Memory B cell (primary cell): ENCODE data around the gene ACP3.
A peak's percentile ranks its signal among the peaks of the same experiment; 100 is the strongest.
"Not testable (repeated sequence)": the region's sequence is repeated elsewhere in the genome, so short reads cannot be mapped to it uniquely, and the experiment has no call there.

Source experiments
- ATAC-seq: fragments of 150-1000 bp; cut with Tn5 transposase; 2 replicates; pipeline ENCODE4 v1.10.0; 2021; ENCODE audit warnings: low read depth, mild to moderate bottlenecking, moderate library complexity
- DNase-seq, 2 donors: peaks; one replicate each; pipeline ENCODE4 v3.0.0; 2022; ENCODE audit warnings: low spot score in 2 of 2
- H3K27ac Mint-ChIP-seq: one replicate; pipeline ENCODE4 v1.8.0; 2022; ENCODE audit warnings: mild to moderate bottlenecking, moderate library complexity, mixed read lengths
- H3K27me3 Mint-ChIP-seq: one replicate; pipeline ENCODE4 v1.8.0; 2022; ENCODE audit warnings: mixed read lengths
- H3K36me3 Mint-ChIP-seq: one replicate; pipeline ENCODE4 v1.8.0; 2022; ENCODE audit warnings: mild to moderate bottlenecking, mixed read lengths
- H3K4me1 Mint-ChIP-seq: one replicate; pipeline ENCODE4 v1.8.0; 2022; ENCODE audit warnings: mixed read lengths
- H3K4me3 Mint-ChIP-seq: one replicate; pipeline ENCODE4 v1.8.0; 2022; ENCODE audit warnings: mild to moderate bottlenecking, moderate library complexity, mixed read lengths
- H3K9me3 Mint-ChIP-seq: one replicate; pipeline ENCODE4 v1.8.0; 2022; ENCODE audit warnings: mixed read lengths

The ACP3 gene

DNA sequence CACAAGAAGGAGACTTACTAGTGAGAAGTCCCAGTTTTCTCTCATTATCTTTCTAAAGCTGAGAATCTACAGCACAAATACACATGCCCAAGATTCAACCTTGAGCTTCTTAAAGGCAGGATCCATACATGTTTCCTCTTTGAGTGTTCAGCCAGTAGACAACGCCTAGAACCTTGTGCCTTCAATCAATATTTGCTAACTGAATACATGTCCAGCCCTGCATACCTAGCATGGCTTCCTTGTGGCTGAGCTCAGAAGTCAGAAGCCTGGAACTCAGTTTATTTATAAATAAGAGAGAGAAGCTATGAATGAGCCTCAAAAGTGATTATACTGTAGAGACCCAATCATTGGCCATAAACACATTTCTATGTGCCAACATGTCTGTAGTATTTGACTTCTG lies 43.5 kb downstream of the ACP3 start:
- no peak overlapping the region for H3K27ac Mint-ChIP-seq
- DNase-seq: no peak
- H3K9me3 Mint-ChIP-seq: no peaks in the 10 kb centered on the region
- no peak overlapping the region for H3K4me3 Mint-ChIP-seq
- H3K36me3 Mint-ChIP-seq: no peaks in the 10 kb centered on the region
- ATAC-seq: no peak
- no peaks in the 10 kb centered on the region for H3K4me1 Mint-ChIP-seq
- peaks cover 4% of the 10 kb centered on the region for H3K27me3 Mint-ChIP-seq

DNA sequence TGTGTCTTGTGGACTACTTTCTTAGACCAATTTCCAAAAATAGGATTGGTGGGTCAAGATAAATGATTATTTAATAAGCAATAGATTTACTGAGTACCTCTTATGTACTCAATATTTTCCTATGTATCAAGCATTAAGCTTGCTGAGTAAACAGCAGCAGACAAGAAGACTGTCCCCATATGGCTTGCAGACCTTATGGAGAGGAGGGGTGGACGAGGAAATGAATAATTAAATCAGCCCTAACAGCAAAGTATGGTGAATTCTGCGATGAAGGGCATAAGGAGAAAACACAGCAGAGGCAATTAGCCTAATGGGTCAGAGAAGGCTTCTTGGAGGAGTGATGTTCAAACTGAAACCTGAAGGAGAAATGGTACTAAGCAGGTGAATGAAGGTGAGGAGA lies 45.1 kb downstream of the ACP3 start:
- DNase-seq: no peak
- H3K27me3 Mint-ChIP-seq: peaks cover 4% of the 10 kb centered on the region
- no peak for ATAC-seq
- no peaks in the 10 kb centered on the region for H3K9me3 Mint-ChIP-seq
- no peaks in the 10 kb centered on the region for H3K36me3 Mint-ChIP-seq
- no peaks in the 10 kb centered on the region for H3K4me1 Mint-ChIP-seq
- no peak overlapping the region for H3K4me3 Mint-ChIP-seq
- H3K27ac Mint-ChIP-seq: no peak overlapping the region

- no peaks in the 10 kb centered on the region for H3K36me3 Mint-ChIP-seq
- H3K4me3 Mint-ChIP-seq: no peak overlapping the region
- DNase-seq: no peak
- no peaks in the 10 kb centered on the region for H3K4me1 Mint-ChIP-seq
- ATAC-seq: no peak
- H3K27me3 Mint-ChIP-seq: no peaks in the 10 kb centered on the region
- no peaks in the 10 kb centered on the region for H3K9me3 Mint-ChIP-seq
- no peak overlapping the region for H3K27ac Mint-ChIP-seq
These were observed 51.3 kb downstream of the ACP3 start for GRCh38 chr3:132368515-132368914.

DNA sequence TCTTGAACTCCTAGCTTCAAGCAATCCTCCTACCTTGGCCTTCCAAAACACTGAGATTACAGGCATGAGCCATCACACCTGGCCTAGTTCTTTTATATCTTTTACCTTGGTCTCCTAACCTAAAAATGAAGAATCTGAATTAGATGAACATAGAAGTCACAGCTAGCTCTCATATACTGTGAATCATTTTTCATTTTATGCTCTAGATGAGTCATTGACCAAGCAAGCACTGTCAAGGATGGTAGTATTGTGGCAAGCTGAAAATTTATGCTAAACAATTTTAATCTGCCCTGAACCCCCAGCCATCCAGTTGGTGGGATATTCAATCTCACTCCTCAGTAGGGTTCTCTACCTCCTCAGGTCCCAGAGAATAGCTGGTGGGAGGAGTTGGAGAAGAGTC lies 51.8 kb downstream of the ACP3 start:
- no peak overlapping the region for H3K4me3 Mint-ChIP-seq
- H3K36me3 Mint-ChIP-seq: no peaks in the 10 kb centered on the region
- ATAC-seq (no peak), DNase-seq (no peak)
- no peaks in the 10 kb centered on the region for H3K9me3 Mint-ChIP-seq
- no peaks in the 10 kb centered on the region for H3K4me1 Mint-ChIP-seq
- H3K27me3 Mint-ChIP-seq: no peaks in the 10 kb centered on the region
- H3K27ac Mint-ChIP-seq: no peak overlapping the region

DNA sequence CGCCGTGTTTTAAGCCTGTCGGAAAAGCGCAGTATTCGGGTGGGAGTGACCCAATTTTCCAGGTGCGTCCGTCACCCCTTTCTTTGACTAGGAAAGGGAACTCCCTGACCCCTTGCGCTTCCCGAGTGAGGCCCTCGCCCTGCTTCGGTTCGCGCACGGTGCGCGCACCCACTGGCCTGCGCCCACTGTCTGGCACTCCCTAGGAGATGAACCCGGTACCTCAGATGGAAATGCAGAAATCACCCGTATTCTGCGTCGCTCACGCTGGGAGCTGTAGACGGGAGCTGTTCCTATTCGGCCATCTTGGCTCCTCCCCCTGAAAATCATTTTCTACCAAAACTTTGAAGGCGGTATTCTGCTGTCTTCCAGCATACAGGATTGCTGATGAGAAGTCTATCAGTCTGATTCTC lies 59.7 kb downstream of the ACP3 start:
- not testable (repeated sequence) for H3K27me3 Mint-ChIP-seq
- H3K4me3 Mint-ChIP-seq: peak overlapping the region; percentile 41

DNA sequence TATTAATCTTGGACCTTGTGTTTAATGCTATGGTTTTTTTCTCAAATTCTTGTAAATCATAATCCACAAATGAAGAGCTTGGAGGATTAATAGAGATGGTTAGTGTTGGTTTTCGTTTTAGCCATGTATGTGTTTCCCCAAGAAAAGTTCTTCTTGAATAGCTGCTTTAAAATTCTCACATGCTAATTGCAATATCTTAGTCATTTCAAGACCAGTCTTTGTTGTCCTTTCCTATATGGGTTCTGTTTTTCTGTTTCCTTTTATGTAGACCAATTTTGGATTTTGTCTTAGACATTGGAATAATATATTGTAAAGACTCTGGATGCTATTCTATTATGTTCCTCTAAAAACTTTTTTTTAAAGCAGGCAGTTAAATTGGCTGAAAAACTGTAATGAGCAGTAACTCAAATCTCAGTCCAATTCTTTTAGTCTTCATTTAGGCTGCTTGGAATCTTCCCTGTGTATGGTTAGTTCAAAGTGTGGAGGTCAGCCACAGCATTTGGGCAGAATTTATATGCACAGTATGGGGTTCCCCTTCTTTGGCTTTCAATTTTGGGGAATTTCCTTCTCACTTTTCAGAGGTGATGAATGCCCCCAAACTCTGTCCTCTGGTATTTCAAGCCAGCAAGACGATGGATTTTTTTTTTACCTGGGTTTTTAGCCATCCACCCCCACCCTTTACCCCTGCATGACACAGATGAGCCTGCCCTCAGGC lies 61.0 kb downstream of the ACP3 start:
- no peak overlapping the region for H3K27ac Mint-ChIP-seq
- no peaks in the 10 kb centered on the region for H3K36me3 Mint-ChIP-seq
- DNase-seq (no peak), ATAC-seq (no peak)
- no peak overlapping the region for H3K4me3 Mint-ChIP-seq
- H3K9me3 Mint-ChIP-seq: no peaks in the 10 kb centered on the region
- peaks cover 7% of the 10 kb centered on the region for H3K4me1 Mint-ChIP-seq
- H3K27me3 Mint-ChIP-seq: peaks cover 1% of the 10 kb centered on the region

More for the DNA sequence above, 59.7 kb downstream of the ACP3 start:
- H3K36me3 Mint-ChIP-seq, H3K9me3 Mint-ChIP-seq, H3K4me1 Mint-ChIP-seq, H3K27ac Mint-ChIP-seq, ATAC-seq, DNase-seq: not testable (repeated sequence)

DNA sequence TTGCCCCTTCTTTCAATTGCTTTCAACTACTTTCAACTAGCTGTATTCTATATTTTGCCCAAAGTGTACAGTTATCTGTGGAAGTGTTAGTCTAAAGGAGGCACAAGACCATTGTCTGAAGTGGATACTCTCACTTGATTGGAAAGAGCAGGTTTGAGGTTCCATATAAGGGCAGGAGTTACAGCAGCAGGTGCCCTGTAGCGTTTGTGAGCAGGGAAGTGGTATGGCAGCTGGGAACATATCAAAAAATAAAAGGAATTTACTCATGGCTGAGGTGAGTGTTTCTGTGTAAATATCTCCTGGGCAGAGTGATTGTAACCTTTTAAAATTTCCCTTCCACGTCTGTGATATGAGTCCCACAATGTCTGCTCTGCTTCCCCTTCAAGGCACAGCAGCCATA lies 61.6 kb downstream of the ACP3 start:
- peaks cover 7% of the 10 kb centered on the region for H3K4me1 Mint-ChIP-seq

GRCh38 chr3:132380920-132381319 lies 63.7 kb downstream of the ACP3 start:
- Mint-ChIP-seq H3K9me3 (no peaks in the 10 kb centered on the region), H3K27me3 (peaks cover 3% of the 10 kb centered on the region), H3K36me3 (no peaks in the 10 kb centered on the region), H3K27ac (no peak overlapping the region), H3K4me3 (no peak overlapping the region), H3K4me1 (peaks cover 7% of the 10 kb centered on the region)
- ATAC-seq (no peak), DNase-seq (no peak)

More for the DNA sequence above, 61.6 kb downstream of the ACP3 start:
- peaks cover 1% of the 10 kb centered on the region for H3K27me3 Mint-ChIP-seq
- no peak for DNase-seq
- no peaks in the 10 kb centered on the region for H3K36me3 Mint-ChIP-seq
- no peak overlapping the region for H3K4me3 Mint-ChIP-seq
- H3K27ac Mint-ChIP-seq: no peak overlapping the region
- ATAC-seq: no peak
- H3K9me3 Mint-ChIP-seq: no peaks in the 10 kb centered on the region

- no peak overlapping the region for H3K4me3 Mint-ChIP-seq
- H3K9me3 Mint-ChIP-seq: no peaks in the 10 kb centered on the region
- DNase-seq (no peak), ATAC-seq (no peak)
- H3K36me3 Mint-ChIP-seq: no peaks in the 10 kb centered on the region
- peaks cover 7% of the 10 kb centered on the region for H3K4me1 Mint-ChIP-seq
- no peak overlapping the region for H3K27ac Mint-ChIP-seq
- H3K27me3 Mint-ChIP-seq: peaks cover 3% of the 10 kb centered on the region
These were observed 64.2 kb downstream of the ACP3 start for GRCh38 chr3:132381348-132381944.

GRCh38 chr3:132382267-132382666 lies 65.1 kb downstream of the ACP3 start:
- H3K36me3 Mint-ChIP-seq: no peaks in the 10 kb centered on the region
- ATAC-seq (no peak), DNase-seq (no peak)
- no peak overlapping the region for H3K4me3 Mint-ChIP-seq
- peaks cover 7% of the 10 kb centered on the region for H3K4me1 Mint-ChIP-seq
- no peak overlapping the region for H3K27ac Mint-ChIP-seq
- no peaks in the 10 kb centered on the region for H3K9me3 Mint-ChIP-seq
- H3K27me3 Mint-ChIP-seq: peaks cover 3% of the 10 kb centered on the region

- peaks cover 3% of the 10 kb centered on the region for H3K27me3 Mint-ChIP-seq
- no peak overlapping the region for H3K27ac Mint-ChIP-seq
- ATAC-seq (no peak), DNase-seq (no peak)
- H3K9me3 Mint-ChIP-seq: no peaks in the 10 kb centered on the region
- H3K4me1 Mint-ChIP-seq: peaks cover 7% of the 10 kb centered on the region
- H3K4me3 Mint-ChIP-seq: no peak overlapping the region
- no peaks in the 10 kb centered on the region for H3K36me3 Mint-ChIP-seq
These were observed 65.5 kb downstream of the ACP3 start for GRCh38 chr3:132382688-132383194.

- H3K27ac Mint-ChIP-seq: no peak overlapping the region
- H3K4me1 Mint-ChIP-seq: peaks cover under 1% of the 10 kb centered on the region
These were observed 69.1 kb downstream of the ACP3 start for GRCh38 chr3:132386259-132386658.

DNA sequence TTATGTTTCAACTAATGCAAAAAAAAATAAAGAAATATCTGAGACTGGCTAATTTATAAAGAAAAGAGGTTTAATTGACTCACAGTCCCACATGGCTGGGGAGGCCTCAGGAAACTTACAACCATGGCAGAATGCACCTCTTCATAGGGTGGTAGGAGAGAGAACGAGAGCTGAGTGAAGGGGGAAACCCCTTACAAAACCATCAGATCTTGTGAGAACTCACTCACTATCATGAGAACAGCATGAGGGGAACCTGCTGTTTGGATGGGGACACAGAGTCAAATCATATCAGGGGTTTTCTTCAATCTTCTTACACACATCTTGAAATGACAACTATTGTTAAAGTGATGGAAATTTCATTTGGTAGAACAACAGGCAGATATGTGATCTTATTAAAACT lies 75.5 kb downstream of the ACP3 start:
- H3K9me3 Mint-ChIP-seq, H3K27me3 Mint-ChIP-seq, H3K4me3 Mint-ChIP-seq, DNase-seq, ATAC-seq, H3K36me3 Mint-ChIP-seq, H3K4me1 Mint-ChIP-seq, H3K27ac Mint-ChIP-seq: not testable (repeated sequence)

More at GRCh38 chr3:132386259-132386658, 69.1 kb downstream of the ACP3 start:
- no peak overlapping the region for H3K4me3 Mint-ChIP-seq
- H3K9me3 Mint-ChIP-seq: no peaks in the 10 kb centered on the region
- ATAC-seq: no peak
- no peak for DNase-seq
- H3K27me3 Mint-ChIP-seq: peaks cover 2% of the 10 kb centered on the region
- no peaks in the 10 kb centered on the region for H3K36me3 Mint-ChIP-seq

DNA sequence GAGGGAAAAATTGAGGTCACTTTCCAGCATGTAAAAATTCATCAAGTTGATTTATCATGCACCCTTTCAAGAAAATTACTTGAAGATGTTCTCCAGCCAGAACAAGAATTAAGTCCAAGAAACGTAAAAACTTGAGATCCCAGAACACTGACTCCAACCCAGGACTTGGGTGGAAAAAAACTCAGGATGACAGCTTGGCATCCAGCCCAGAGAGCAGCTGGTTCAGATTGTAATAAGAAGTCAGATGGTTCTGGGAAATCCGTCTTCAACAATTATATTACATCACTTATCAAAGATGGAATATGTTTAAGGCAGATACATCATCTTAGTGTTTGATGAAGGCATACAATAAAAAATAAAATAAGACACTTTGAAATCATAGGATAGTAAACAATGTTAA lies 77.1 kb downstream of the ACP3 start:
- DNase-seq (no peak), ATAC-seq (no peak)
- H3K4me3 Mint-ChIP-seq: no peak overlapping the region
- H3K4me1 Mint-ChIP-seq: no peaks in the 10 kb centered on the region
- H3K27me3 Mint-ChIP-seq: no peaks in the 10 kb centered on the region
- no peaks in the 10 kb centered on the region for H3K36me3 Mint-ChIP-seq
- peaks cover 2% of the 10 kb centered on the region for H3K9me3 Mint-ChIP-seq
- no peak overlapping the region for H3K27ac Mint-ChIP-seq

DNA sequence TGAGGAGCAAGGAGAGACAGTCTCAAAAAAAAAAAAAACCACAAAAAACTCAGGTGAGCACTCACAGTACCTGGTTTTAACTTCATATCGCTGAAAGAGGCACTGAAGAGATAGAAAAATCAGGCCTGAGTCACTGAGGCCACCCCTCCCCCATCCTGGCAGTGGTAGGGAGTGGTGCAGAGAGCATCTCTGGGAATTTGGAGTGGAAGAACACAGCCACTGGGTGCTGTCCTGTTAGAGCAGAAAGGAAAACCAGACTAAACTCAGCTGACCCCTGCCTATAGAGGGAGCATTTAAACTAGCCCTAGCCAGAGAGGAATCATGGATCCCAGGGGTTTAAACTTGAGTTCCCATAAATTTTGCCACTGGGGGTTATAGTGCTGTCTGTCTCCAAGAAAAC lies 77.9 kb downstream of the ACP3 start:
- ATAC-seq (no peak), DNase-seq (no peak)
- H3K27me3 Mint-ChIP-seq: no peaks in the 10 kb centered on the region
- H3K27ac Mint-ChIP-seq: no peak overlapping the region
- H3K4me3 Mint-ChIP-seq: no peak overlapping the region
- H3K9me3 Mint-ChIP-seq: peaks cover 2% of the 10 kb centered on the region
- no peaks in the 10 kb centered on the region for H3K36me3 Mint-ChIP-seq
- no peaks in the 10 kb centered on the region for H3K4me1 Mint-ChIP-seq
